ENCODE results near the gene RTN3.

The RTN3 gene

DNA sequence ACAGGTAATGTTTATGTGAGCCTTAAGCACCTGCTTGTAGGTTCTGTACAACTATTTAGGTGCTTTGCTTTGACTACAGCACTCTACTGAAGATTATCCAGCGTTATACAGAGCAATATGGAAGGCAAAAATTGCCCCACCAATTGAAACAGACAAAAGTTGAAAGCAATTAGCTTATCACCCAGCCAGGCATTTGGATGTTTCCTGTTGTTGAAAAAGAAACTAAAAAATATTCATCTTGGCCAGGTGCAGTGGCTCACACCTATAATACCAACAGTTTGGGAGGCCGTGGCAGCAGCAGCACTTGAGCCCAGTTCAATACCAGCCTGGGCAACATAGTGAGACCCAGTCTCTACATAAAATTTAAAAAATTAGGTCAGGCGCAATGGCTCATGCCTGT lies 28.6 kb upstream of the RTN3 start:
- Histone ChIP-seq H3K9me3 (ENCODE audit: insufficient read depth, low read length, severe bottlenecking) (no peaks in the 10 kb centered on the region), H3K36me3 (ENCODE audit: insufficient read depth, low read length) (peaks cover 89% of the 10 kb centered on the region), H4K20me1 (ENCODE audit: insufficient read depth, low read length) (peaks cover 16% of the 10 kb centered on the region; the same call in 1 of the 2 replicates), H2AFZ (ENCODE audit: low read depth, low read length) (no peak overlapping the region), H3K4me3 (ENCODE audit: low read depth in 1 of 2, low read length in 2 of 2) (no peak overlapping the region), H3K79me2 (ENCODE audit: insufficient read depth, low read length) (peaks cover 40% of the 10 kb centered on the region), H3K9ac (ENCODE audit: low read depth, low read length) (no peak overlapping the region), H3K4me2 (ENCODE audit: insufficient read depth, low read length) (no peak overlapping the region), H3K27me3 (ENCODE audit: insufficient read depth, low read length, poor library complexity) (no peaks in the 10 kb centered on the region), H3K4me1 (ENCODE audit: insufficient read depth, low read length) (no peaks in the 10 kb centered on the region), H3K27ac (ENCODE audit: low read length) (no peak overlapping the region)
- TF ChIP-seq, protein P1, sequence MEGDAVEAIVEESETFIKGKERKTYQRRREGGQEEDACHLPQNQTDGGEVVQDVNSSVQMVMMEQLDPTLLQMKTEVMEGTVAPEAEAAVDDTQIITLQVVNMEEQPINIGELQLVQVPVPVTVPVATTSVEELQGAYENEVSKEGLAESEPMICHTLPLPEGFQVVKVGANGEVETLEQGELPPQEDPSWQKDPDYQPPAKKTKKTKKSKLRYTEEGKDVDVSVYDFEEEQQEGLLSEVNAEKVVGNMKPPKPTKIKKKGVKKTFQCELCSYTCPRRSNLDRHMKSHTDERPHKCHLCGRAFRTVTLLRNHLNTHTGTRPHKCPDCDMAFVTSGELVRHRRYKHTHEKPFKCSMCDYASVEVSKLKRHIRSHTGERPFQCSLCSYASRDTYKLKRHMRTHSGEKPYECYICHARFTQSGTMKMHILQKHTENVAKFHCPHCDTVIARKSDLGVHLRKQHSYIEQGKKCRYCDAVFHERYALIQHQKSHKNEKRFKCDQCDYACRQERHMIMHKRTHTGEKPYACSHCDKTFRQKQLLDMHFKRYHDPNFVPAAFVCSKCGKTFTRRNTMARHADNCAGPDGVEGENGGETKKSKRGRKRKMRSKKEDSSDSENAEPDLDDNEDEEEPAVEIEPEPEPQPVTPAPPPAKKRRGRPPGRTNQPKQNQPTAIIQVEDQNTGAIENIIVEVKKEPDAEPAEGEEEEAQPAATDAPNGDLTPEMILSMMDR (IDR thresholded peaks at IDR 0.05; ENCODE audit: borderline replicate concordance, extremely low read depth, low read length, poor library complexity, severe bottlenecking) = no peak
- no peak for TF ChIP-seq EZH2 (IDR thresholded peaks at IDR 0.05; ENCODE audit: borderline replicate concordance, low read depth, low read length, severe bottlenecking)
- ATAC-seq (ENCODE audit: insufficient read depth, low read depth) (peak; percentile 39; the same call in 1 of the 3 replicates), DNase-seq (no peak)

DNA sequence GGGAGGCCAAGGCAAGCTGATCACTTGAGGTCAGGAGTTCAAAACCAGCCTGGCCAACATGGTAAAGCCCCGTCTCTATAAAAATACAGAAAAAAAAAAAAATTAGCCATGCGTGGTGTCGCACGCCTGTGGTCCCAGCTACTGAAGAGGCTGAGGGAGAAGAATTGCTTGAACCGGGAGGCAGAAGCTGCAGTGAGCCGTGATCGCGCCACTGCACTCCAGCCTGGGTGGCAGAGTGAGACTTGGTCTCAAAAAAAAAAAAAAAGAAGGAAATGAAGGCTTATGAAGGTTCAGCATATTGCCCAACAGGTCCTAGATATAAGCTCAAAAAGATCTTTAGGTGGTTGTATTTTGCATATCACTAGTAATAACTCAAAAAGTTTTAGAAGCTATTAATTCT lies 20.3 kb upstream of the RTN3 start:
- Histone ChIP-seq H3K4me3 (ENCODE audit: low read depth in 1 of 2, low read length in 2 of 2) (no peak overlapping the region), H4K20me1 (ENCODE audit: insufficient read depth, low read length) (peaks cover 70% of the 10 kb centered on the region), H3K27me3 (ENCODE audit: insufficient read depth, low read length, poor library complexity) (no peaks in the 10 kb centered on the region), H3K36me3 (ENCODE audit: insufficient read depth, low read length) (peaks cover 41% of the 10 kb centered on the region), H3K79me2 (ENCODE audit: insufficient read depth, low read length) (peaks cover 97% of the 10 kb centered on the region), H3K9me3 (ENCODE audit: insufficient read depth, low read length, severe bottlenecking) (no peaks in the 10 kb centered on the region), H3K4me2 (ENCODE audit: insufficient read depth, low read length) (no peak overlapping the region), H2AFZ (ENCODE audit: low read depth, low read length) (no peak overlapping the region), H3K4me1 (ENCODE audit: insufficient read depth, low read length) (no peaks in the 10 kb centered on the region; the same call in 1 of the 2 replicates), H3K9ac (ENCODE audit: low read depth, low read length) (no peak overlapping the region), H3K27ac (ENCODE audit: low read length) (no peak overlapping the region)
- ATAC-seq (ENCODE audit: insufficient read depth, low read depth) = no peak
- TF ChIP-seq EZH2 (IDR thresholded peaks at IDR 0.05; ENCODE audit: borderline replicate concordance, low read depth, low read length, severe bottlenecking) = no peak
- TF ChIP-seq, protein P1 (IDR thresholded peaks at IDR 0.05; ENCODE audit: borderline replicate concordance, extremely low read depth, low read length, poor library complexity, severe bottlenecking) = no peak
- DNase-seq = no peak

DNA sequence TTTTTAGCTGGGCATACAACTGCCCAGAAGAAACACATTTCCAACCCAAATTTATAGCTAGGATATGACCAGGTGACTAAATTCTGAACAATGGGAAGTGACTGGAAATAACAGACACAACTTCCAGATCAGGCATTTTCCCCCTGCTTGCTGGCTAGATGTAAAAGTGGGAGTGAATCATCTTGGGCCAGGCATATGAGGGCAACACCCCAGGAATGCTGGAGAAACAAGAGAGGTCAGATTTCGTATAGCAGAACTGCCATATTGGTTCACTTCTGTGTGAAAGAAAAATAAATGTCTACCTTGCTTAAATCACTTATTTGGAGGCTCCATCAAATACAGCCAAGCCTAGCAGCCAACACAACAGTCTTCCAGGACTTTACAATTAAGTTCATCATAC lies 17.5 kb upstream of the RTN3 start:
- Histone ChIP-seq H3K9me3 (ENCODE audit: insufficient read depth, low read length, severe bottlenecking) (no peaks in the 10 kb centered on the region), H4K20me1 (ENCODE audit: insufficient read depth, low read length) (peaks cover 84% of the 10 kb centered on the region), H3K27ac (ENCODE audit: low read length) (no peak overlapping the region), H3K27me3 (ENCODE audit: insufficient read depth, low read length, poor library complexity) (no peaks in the 10 kb centered on the region), H3K79me2 (ENCODE audit: insufficient read depth, low read length) (peaks cover 99% of the 10 kb centered on the region), H3K36me3 (ENCODE audit: insufficient read depth, low read length) (peaks cover 33% of the 10 kb centered on the region), H3K4me3 (ENCODE audit: low read depth in 1 of 2, low read length in 2 of 2) (no peak overlapping the region), H3K4me1 (ENCODE audit: insufficient read depth, low read length) (peaks cover 12% of the 10 kb centered on the region), H2AFZ (ENCODE audit: low read depth, low read length) (no peak overlapping the region), H3K4me2 (ENCODE audit: insufficient read depth, low read length) (no peak overlapping the region), H3K9ac (ENCODE audit: low read depth, low read length) (no peak overlapping the region)
- TF ChIP-seq, protein P1 (IDR thresholded peaks at IDR 0.05; ENCODE audit: borderline replicate concordance, extremely low read depth, low read length, poor library complexity, severe bottlenecking) = no peak
- TF ChIP-seq EZH2 (IDR thresholded peaks at IDR 0.05; ENCODE audit: borderline replicate concordance, low read depth, low read length, severe bottlenecking) = no peak
- DNase-seq (no peak), ATAC-seq (ENCODE audit: insufficient read depth, low read depth) (no peak)

DNA sequence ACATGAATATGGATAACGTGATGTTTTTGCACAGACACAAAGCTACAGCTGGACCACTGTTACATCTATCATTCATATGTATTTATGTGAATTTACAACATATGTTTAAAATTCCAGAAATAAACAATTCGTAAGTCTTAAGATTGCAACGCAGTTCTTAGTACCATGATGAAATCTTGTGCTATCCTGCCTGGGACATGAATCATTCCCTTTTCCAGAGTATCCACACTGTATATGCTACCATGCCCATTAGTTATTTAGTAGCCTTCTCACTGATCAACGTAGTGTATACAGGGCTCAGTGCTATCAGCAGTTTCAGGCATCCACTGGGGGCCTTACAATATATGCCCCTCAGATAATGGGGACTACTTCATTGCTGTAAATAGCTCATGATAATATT lies 14.4 kb upstream of the RTN3 start:
- Histone ChIP-seq H3K27me3 (ENCODE audit: insufficient read depth, low read length, poor library complexity) (no peaks in the 10 kb centered on the region), H3K9me3 (ENCODE audit: insufficient read depth, low read length, severe bottlenecking) (no peaks in the 10 kb centered on the region), H3K9ac (ENCODE audit: low read depth, low read length) (no peak overlapping the region), H3K79me2 (ENCODE audit: insufficient read depth, low read length) (peaks cover 96% of the 10 kb centered on the region), H3K4me2 (ENCODE audit: insufficient read depth, low read length) (peak overlapping the region; percentile 73; the same call in 1 of the 2 replicates), H3K4me3 (ENCODE audit: low read depth in 1 of 2, low read length in 2 of 2) (no peak overlapping the region), H3K4me1 (ENCODE audit: insufficient read depth, low read length) (peaks cover 36% of the 10 kb centered on the region), H3K27ac (ENCODE audit: low read length) (no peak overlapping the region), H4K20me1 (ENCODE audit: insufficient read depth, low read length) (peaks cover 69% of the 10 kb centered on the region; the same call in 1 of the 2 replicates), H3K36me3 (ENCODE audit: insufficient read depth, low read length) (peaks cover 24% of the 10 kb centered on the region), H2AFZ (ENCODE audit: low read depth, low read length) (no peak overlapping the region)
- no peak for ATAC-seq (ENCODE audit: insufficient read depth, low read depth)
- TF ChIP-seq, protein P1 (IDR thresholded peaks at IDR 0.05; ENCODE audit: borderline replicate concordance, extremely low read depth, low read length, poor library complexity, severe bottlenecking) = no peak
- no peak for TF ChIP-seq EZH2 (IDR thresholded peaks at IDR 0.05; ENCODE audit: borderline replicate concordance, low read depth, low read length, severe bottlenecking)
- DNase-seq = no peak
